Loucy (cell line): ENCODE results near the gene AMBRA1.

Source experiments
- H2AFZ ChIP-seq: fragments of 200-600 bp; sonication (generic); 2 replicates; pipeline ENCODE4 v1.6.0; 2016; ENCODE audit warnings: antibody characterized with exemption, mild to moderate bottlenecking, low read length, moderate library complexity
- H3F3A ChIP-seq: fragments of 200-600 bp; 2 replicates; pipeline ENCODE4 v1.6.0; 2016; ENCODE audit warnings: antibody characterized with exemption, low read depth, mild to moderate bottlenecking
- H3K27me3 ChIP-seq: fragments of 200-600 bp; sonication (generic); 2 replicates; pipeline ENCODE4 v1.6.1; 2014; ENCODE audit warnings: low read length, mild to moderate bottlenecking; ENCODE audit not compliant: insufficient read depth, poor library complexity, severe bottlenecking
- H3K36me3 ChIP-seq: fragments of 200-600 bp; sonication (generic); 2 replicates; pipeline ENCODE4 v1.6.1; 2016; ENCODE audit warnings: low read length; ENCODE audit not compliant: insufficient read depth
- H3K4me1 ChIP-seq: fragments of 200-600 bp; sonication (generic); 2 replicates; pipeline ENCODE4 v1.5.1; 2014; ENCODE audit warnings: low read length, mild to moderate bottlenecking; ENCODE audit not compliant: insufficient read depth, poor library complexity, severe bottlenecking
- H3K4me2 ChIP-seq: fragments of 200-600 bp; sonication (generic); 2 replicates; pipeline ENCODE4 v1.6.0; 2014; ENCODE audit warnings: antibody characterized with exemption, low read length, low read depth, mild to moderate bottlenecking; ENCODE audit not compliant: poor library complexity, severe bottlenecking
- H3K4me3 ChIP-seq: fragments of 200-600 bp; sonication (generic); 2 replicates; pipeline ENCODE4 v1.5.1; 2014; ENCODE audit warnings: low read length, mild to moderate bottlenecking, mixed read lengths; ENCODE audit not compliant: poor library complexity, severe bottlenecking
- H3K79me2 ChIP-seq: fragments of 200-600 bp; sonication (generic); 2 replicates; pipeline ENCODE4 v1.6.1; 2014; ENCODE audit warnings: low read length; ENCODE audit not compliant: insufficient read depth
- H3K9ac ChIP-seq: fragments of 200-600 bp; sonication (generic); 2 replicates; pipeline ENCODE4 v1.6.0; 2014; ENCODE audit warnings: mild to moderate bottlenecking, low read depth, low read length, moderate library complexity; ENCODE audit not compliant: poor library complexity, severe bottlenecking
- H3K9me2 ChIP-seq: fragments of 200-600 bp; sonication (generic); replicated peaks from 2 replicates; pipeline ENCODE4 v1.6.1; 2016; ENCODE audit warnings: low read depth, low read length, mixed read lengths
- H3K9me3 ChIP-seq: fragments of 200-600 bp; sonication (generic); 2 replicates; pipeline ENCODE4 v1.6.1; 2014; ENCODE audit warnings: mild to moderate bottlenecking, antibody characterized with exemption, low read length, low read depth; ENCODE audit not compliant: insufficient read depth
- H4K20me1 ChIP-seq: fragments of 200-600 bp; sonication (generic); 2 replicates; pipeline ENCODE4 v1.6.0; 2014; ENCODE audit warnings: antibody characterized with exemption, low read length, mild to moderate bottlenecking; ENCODE audit not compliant: insufficient read depth, poor library complexity, severe bottlenecking
- EZH2phosphoT487 ChIP-seq: fragments of 200-600 bp; IDR thresholded peaks from 2 replicates; pipeline ENCODE4 v1.6.1; 2018; ENCODE audit warnings: antibody characterized with exemption, mild to moderate bottlenecking, moderate library complexity, borderline replicate concordance
- TF ChIP-seq, protein P1 (sequence below): fragments of 200-600 bp; sonication (generic); conservative IDR thresholded peaks from 2 replicates; pipeline ENCODE4 v1.5.1; 2014; ENCODE audit warnings: mild to moderate bottlenecking, antibody characterized with exemption, low read length

Gene AMBRA1

DNA sequence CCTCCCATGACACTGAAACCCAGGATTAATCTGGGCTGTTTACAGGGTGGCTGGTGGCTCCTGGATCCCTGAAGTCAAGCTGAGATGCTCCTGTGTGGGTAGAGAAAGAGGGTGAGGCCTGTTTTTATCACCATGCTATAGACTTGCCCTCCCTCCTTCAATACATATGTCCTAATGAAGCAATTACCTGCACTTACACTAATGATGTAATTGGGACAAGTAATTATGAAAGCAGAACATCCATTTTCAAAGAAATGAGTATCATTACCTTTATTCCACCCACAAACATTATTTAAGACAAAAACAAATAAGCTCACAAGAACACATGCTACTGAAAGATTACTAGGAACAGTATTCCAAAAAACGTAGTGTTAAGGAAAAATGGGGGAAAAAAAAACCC lies 138.0 kb downstream of the AMBRA1 start:
- H3K36me3 ChIP-seq, result no peaks in the 10 kb centered on the region; the same call in 1 of the 2 replicates
- no peak for TF ChIP-seq EZH2phosphoT487
- TF ChIP-seq, protein P1, sequence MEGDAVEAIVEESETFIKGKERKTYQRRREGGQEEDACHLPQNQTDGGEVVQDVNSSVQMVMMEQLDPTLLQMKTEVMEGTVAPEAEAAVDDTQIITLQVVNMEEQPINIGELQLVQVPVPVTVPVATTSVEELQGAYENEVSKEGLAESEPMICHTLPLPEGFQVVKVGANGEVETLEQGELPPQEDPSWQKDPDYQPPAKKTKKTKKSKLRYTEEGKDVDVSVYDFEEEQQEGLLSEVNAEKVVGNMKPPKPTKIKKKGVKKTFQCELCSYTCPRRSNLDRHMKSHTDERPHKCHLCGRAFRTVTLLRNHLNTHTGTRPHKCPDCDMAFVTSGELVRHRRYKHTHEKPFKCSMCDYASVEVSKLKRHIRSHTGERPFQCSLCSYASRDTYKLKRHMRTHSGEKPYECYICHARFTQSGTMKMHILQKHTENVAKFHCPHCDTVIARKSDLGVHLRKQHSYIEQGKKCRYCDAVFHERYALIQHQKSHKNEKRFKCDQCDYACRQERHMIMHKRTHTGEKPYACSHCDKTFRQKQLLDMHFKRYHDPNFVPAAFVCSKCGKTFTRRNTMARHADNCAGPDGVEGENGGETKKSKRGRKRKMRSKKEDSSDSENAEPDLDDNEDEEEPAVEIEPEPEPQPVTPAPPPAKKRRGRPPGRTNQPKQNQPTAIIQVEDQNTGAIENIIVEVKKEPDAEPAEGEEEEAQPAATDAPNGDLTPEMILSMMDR, result no peak
- H3K27me3 ChIP-seq, result no peaks in the 10 kb centered on the region
- H3K4me1 ChIP-seq, result peaks cover 4% of the 10 kb centered on the region
- H3K4me2 ChIP-seq, result no peak overlapping the region
- H3K9me2 ChIP-seq, result no peaks in the 10 kb centered on the region
- H2AFZ ChIP-seq, result no peak overlapping the region
- H3K9me3 ChIP-seq, result no peaks in the 10 kb centered on the region
- no peaks in the 10 kb centered on the region for H3F3A ChIP-seq
- no peak overlapping the region for H3K9ac ChIP-seq
- no peaks in the 10 kb centered on the region for H3K79me2 ChIP-seq
- H4K20me1 ChIP-seq, result no peaks in the 10 kb centered on the region
- H3K4me3 ChIP-seq, result no peak overlapping the region

DNA sequence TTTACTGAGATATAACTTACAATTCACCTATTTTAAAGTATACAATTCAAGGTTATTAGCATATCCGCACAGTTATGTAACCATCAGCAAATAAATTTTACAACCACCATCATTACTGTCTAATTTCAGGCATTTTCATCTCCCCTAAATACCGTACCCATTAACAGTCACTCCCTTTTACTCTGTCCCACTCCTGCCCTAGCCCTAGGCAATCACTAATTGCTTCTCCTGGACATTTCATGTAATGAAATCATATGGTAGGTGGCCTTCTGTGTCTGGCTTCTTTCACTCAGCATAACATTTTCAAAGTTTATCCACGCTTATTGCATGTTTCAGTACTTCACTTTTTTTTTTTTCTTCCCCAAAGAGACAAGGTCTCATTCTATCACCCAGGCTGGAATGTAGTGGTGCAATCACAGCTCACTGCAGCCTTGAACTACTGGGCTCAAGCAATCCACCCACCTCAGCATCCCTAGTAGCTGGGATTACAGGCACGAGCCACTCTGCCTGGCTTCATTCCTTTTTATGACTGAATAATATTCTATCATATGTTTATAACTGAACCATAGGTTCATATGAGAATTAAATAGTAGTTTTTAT lies 140.8 kb downstream of the AMBRA1 start:
- Histone ChIP-seq H3K27me3 (no peaks in the 10 kb centered on the region), H3K4me2 (no peak overlapping the region), H3K4me3 (no peak overlapping the region), H3K9me3 (no peaks in the 10 kb centered on the region), H2AFZ (no peak overlapping the region), H3F3A (no peaks in the 10 kb centered on the region), H4K20me1 (no peaks in the 10 kb centered on the region), H3K36me3 (no peaks in the 10 kb centered on the region; the same call in 1 of the 2 replicates), H3K9me2 (no peaks in the 10 kb centered on the region), H3K4me1 (peaks cover 4% of the 10 kb centered on the region), H3K9ac (no peak overlapping the region), H3K79me2 (no peaks in the 10 kb centered on the region)
- no peak for TF ChIP-seq EZH2phosphoT487
- TF ChIP-seq, protein P1, result no peak

DNA sequence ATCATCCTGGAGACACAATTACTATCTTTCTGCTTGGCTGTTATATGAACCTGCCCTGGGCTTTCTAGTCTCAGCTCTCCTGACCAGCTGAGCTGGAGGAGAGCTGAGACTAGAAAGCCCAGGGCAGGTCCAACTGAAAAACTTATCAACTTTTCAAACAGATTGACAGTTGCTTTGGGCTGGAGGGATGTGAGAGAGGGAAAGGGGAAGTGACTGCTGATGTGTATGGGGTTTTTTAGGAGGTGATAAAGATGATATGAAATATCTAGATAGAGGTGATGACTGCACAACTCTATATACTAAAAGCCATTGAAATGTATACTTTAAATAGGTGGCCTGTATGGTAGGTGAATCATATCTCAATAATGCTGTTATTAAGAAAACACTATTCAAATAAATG lies 142.1 kb downstream of the AMBRA1 start:
- Histone ChIP-seq H3K9me3 (no peaks in the 10 kb centered on the region), H2AFZ (no peak overlapping the region), H3K27me3 (no peaks in the 10 kb centered on the region), H3K4me2 (no peak overlapping the region), H4K20me1 (no peaks in the 10 kb centered on the region), H3K36me3 (no peaks in the 10 kb centered on the region; the same call in 1 of the 2 replicates), H3K79me2 (no peaks in the 10 kb centered on the region), H3K9me2 (no peaks in the 10 kb centered on the region), H3K4me1 (peaks cover under 1% of the 10 kb centered on the region), H3K4me3 (no peak overlapping the region), H3K9ac (no peak overlapping the region), H3F3A (no peaks in the 10 kb centered on the region)
- no peak for TF ChIP-seq EZH2phosphoT487
- TF ChIP-seq, protein P1, result no peak
